Activated naive CD4-positive, alpha-beta T cell treated with anti-CD3 and anti-CD28 coated beads, Interleukin-2, amount 50 U/mL, for 16 hours (primary cell): ENCODE data around the gene BPGM.
"Not testable (repeated sequence)": the region's sequence is repeated elsewhere in the genome, so short reads cannot be mapped to it uniquely, and the experiment has no call there.

ENCODE experiments used
- DNase-seq: peaks from one replicate; pipeline ENCODE4 v3.0.0-alpha.2; 2020

BPGM gene

DNA sequence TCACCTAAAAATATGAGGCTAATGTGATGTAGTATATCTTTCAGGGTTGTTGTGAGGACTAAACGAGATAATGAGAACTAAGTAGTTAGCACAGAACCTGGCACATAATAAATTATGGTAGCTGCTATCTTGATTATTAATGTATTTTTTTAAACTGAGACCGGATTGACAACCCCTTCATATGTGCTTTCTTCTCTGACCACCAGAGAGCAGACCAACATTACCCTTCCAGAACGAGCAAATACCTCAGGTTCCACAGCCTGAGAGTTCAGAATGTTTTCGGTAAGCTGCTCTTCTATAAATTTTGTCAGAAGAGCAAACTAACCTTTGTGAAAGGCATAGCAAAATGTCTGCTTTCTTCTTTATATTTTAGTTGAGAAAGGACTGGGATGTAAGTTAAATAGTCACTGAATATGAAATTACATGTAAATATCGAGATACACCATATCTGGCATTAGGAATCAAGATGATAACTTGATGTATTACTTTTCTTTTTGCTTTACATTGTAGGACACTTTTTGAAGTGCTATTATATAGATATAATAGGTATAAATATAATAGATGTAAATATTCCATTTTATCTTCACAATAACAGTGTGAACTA lies 13.6 kb upstream of the BPGM start:
- DNase-seq = peak; percentile 18

DNA sequence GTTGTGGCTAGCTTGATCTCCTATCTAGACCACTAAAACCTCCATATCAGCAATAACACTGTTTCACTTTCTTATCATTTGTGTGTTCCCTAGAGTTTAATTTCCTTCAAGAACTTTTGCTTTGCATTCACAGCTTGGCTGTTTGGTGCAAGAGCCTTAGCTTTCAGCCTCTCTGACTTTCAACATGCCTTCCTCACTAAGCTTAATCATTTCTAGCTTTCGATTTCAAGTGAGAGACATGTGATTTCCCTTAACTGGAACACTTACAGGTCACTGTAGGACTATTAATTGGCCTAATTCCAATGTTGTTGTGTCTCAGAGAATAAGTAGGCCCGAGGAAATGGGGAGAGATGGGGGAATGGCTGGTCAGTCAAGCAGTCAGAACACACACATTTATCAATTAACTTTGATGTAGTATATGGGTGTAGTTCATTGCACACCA lies 10.6 kb upstream of the BPGM start:
- DNase-seq = no peak

DNA sequence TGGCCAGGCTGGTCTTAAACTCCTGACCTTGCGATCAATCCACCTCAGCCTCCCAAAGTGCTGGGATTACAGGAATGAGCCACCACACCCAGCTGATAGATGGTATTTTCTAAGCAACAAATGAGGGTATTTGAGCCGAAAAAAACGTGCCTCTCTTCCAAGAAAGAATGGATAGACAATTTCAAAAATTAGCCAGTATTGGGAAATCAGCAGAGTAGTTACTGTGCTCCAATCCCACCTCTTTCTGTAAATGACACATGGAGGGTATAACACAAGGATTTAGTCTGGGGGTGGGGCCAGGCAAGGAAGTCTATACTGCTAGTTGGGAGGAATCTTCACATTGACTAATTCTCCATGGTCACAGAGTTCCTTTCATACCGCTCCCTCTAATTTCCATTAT lies 9.2 kb upstream of the BPGM start:
- no peak for DNase-seq

- no peak for DNase-seq
Measured at GRCh38 chr7:134637934-134638719, 8.5 kb upstream of the BPGM start.

GRCh38 chr7:134639061-134639460 lies 7.6 kb upstream of the BPGM start:
- no peak for DNase-seq

GRCh38 chr7:134639683-134640279 lies 6.9 kb upstream of the BPGM start:
- DNase-seq = no peak

DNA sequence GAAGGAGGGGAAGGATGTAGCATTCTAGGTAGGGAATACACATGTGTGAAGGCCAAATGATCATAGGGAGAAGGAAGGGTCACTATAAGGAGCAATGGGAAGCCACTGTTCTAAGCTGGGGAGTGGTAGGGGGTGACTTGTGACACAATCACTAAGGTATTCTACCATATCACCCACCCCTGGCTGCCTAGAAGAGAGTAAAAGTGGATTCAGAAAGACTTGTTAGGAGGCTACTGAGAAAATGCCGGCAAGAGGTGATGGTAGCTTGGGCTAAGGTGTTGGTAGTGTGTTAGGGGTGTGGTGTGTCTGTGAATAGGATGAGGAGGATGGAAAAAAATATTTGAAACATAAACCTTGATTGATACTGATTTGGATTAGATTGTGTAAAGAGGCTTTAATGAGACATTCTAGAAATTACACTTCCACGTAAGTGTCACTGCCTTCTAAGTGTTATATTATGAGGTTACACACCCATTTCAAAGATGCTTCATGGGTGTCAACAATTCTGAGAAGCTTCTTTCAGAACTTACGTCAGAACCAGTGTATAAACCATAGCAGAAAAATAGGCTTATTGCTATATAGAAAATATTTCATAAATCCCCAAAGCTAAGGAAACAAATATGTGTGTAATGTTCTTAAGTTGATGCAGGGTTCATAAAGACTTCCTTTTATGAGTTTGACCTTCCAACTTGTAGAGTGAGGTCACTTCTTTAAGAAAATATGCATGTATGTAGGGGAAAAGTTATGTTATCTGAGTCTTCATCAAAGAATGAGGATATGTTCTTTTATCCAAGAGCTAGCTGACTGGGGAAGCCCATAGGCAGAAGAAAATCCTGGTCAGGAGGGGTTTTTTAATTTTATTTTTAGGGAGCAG lies 5.6 kb upstream of the BPGM start:
- DNase-seq = no peak

GRCh38 chr7:134641981-134642380 lies 4.7 kb upstream of the BPGM start:
- not testable (repeated sequence) for DNase-seq

DNA sequence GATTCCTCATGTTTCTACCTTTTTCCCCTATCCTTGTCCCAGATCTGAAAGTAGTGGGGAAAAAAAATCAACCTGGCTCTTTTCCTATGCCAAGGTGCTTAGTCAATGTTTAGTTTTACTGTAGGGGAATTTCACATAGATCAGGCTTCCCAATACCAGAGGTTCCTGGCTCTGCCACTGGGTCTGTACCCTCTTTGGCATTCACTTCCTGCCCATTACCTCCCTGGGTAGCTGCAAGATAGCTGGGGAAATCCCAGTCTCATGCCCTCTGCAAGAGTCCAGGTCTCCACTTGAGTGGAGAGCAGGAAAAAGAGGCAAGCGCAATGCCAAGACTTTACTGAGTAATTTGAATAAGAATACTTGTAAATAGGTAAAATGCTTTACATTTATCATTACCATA lies 3.5 kb upstream of the BPGM start:
- no peak for DNase-seq

- DNase-seq = no peak
Measured at GRCh38 chr7:134645478-134645877, 1.2 kb upstream of the BPGM start.

DNA sequence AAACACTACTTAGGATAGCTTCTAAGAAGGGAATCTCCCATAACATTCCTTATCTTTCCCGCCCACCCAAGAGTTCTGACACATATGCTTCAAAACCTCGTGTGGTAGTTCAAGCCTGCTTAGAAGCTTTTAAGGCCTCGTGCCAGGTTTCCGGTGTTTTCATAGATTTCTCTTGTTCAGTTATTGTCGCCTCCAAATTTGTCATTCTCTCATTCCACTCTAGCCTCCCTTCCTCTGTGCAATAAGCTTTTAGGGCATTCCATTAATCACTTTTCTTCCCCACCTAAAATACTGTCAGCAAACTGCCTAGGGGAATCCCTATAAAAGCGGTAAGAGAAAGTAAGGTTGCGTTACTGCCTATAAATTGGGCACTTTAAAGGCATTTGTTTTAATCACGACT lies 718 bp upstream of the BPGM start:
- no peak for DNase-seq

DNA sequence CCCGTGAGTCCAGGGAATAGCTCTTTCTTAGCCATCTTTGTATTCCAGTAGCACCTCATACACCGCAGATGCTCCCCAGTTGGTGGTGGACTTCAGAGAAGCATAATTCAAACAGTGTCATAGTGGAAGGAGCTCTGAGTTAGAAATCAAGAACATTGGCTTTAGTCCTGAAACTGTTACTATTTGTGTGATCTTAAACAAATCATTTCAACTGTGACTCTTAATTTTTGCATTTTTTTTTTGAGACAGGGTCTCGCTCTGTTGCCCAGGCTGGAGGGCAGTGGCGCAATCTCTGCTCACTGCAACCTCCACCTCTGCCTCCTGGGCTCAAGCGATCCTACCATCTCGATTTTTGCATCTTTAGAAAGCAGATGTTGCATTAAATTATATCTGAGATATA lies 1.8 kb downstream of the BPGM start:
- DNase-seq = no peak

GRCh38 chr7:134649226-134649775 lies 2.6 kb downstream of the BPGM start:
- no peak for DNase-seq

DNA sequence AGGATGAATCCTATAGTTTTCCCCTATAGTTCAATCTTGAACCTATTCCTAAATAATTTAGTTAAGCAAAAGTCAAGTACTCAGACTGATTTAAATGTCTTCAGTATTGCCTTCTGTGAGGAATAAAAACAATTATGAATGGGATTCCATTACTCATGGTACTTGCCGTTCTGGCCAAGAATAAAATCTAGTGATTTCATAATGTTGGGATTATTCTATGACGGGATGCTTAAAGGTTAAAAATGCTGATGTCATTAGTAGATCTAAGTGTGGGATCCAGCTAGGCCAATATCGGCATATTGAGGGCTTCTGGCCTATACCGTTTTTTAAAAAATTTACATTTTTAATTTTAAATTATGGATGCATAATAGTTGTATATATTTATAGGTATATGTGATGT lies 5.3 kb downstream of the BPGM start:
- DNase-seq = no peak

DNA sequence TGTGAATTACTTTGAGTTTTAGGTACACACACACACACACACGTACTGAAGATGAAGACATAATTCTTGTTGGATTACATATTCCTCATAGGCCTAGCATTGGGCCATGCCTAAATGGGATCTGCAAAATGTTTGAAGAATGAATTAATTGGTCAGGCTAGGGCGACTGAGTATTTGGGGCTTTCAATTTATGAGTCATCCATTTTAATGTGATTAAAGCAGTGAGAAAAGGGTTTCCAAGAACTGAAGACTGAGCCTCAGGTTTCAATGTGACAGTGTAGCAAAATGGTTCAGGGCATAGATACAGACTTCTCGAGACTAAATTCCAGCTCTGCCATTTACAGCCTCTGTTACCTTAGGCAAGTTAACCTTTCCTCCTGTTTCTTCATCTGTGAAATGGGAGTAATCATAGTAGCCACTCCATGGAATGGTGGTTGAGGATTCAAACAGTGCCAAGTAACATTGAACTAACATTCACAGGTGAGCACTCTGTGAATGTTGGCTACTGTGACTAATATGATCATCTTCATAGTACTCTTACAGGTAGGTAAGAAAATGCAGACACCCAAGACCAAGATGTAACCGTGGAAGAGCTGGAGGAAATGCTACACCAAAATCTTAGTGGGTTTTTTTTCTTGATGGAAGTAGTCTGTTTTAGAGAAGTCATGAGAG lies 7.6 kb downstream of the BPGM start:
- no peak for DNase-seq

DNA sequence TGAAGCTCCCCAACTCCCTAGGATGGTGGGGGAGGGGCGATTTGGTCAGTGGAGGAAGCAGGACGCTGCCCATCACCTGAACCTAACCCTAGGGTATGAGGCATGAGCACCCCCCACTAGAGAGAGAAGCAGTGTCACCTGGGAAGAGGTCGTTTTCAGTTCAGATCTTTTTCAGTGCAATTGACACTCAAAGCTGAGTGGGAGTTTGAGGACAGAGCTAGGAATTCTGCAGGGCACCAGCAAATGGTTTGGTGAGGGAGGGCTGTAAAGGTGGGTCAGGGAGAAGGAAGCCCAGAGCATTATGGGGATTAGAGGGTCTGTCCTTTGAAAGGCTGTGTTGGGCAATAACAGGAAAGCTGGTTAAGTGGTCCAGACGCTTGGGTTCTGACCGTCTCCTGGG lies 10.9 kb downstream of the BPGM start:
- DNase-seq = no peak

DNA sequence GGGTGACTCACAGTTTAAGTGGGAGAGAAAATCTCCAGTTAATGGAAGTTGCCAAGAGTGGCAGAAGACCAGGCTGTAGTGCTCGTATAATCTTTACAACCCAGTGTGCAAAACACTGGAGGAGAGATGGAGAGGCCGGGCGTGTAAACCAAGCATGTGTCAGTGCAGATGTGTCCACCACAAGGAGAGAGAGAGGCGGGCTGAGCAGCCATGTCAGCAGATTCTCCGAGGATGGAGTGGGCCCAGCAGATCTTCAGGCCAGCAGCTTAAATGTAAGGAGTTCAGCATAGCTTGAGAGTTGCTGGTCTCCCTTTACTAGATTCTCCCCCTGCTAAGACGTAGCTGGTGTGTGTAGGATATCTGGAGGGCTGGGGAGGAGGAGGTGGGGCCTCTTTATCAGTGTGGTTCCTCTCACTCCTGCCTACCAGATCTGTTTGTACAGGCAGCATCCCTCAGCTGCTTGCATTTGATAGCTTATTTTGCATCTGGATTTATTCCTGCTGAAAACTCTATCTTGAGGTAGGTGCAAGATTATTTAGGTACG lies 13.7 kb downstream of the BPGM start:
- DNase-seq = no peak

- DNase-seq = no peak
Measured at GRCh38 chr7:134660961-134661376, 14.3 kb downstream of the BPGM start.

DNA sequence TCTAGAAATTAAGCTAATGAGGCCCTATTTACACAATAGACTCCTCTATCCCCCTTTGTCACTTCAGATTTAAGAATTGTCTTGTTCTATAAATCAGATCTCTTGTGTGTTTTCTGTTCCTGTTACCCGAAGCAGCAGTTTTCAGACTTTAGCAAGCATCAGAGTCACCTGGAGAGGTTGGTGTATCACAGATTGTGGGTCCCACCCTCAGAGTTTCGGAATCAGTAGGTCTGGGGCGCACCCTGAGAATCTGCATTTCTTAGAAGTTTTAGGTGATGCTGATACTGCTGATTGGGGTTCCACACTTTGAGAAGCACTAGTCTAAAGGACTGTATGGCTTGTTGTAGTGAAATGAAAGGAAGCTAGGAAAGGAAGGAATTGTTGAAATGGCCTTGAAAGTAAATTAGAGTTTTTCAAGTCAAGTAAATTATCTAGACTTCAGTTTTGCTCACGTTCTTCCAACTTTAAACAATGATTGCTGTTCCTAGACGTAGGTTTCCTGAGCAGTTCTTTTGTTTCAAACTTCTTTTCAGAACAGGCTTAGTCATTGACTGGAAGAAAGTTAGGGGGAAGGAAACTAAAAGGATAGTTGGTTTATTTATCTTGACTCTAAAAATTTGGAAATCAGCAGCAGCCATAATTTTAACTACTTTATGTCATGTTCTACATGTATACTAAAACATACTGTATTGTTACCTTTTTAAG lies 15.7 kb downstream of the BPGM start:
- DNase-seq = no peak

DNA sequence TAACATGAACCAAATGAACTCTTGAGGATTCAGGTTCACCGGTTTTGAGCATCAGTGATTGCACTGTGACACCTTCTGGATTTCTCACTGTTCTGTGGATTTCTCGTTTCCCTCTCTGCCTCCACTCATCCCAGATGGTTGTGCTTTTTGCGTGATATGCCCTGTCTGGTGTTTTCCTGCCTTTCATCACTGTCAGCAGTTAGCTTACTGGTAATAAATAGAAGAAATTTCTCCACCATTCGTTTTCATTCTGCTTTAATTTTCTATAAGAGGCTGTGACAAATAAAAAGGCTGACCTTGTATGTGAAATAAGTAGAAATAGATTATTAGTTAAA lies 16.2 kb downstream of the BPGM start:
- DNase-seq = no peak

DNA sequence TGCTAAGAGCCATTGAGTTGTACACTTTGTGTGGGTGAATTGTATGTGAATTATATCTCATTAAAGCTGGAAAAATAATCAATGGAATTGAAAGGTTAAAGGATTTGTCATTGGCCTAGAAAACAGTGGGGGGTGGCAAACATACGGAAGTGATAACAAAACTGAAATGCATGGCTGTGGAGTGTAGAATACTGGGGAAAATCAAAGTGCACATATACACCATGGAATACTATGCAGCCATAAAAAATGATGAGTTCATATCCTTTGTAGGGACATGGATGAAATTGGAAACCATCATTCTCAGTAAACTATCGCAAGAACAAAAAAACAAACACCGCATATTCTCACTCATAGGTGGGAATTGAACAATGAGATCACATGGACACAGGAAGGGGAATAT lies 18.4 kb downstream of the BPGM start:
- not testable (repeated sequence) for DNase-seq

DNA sequence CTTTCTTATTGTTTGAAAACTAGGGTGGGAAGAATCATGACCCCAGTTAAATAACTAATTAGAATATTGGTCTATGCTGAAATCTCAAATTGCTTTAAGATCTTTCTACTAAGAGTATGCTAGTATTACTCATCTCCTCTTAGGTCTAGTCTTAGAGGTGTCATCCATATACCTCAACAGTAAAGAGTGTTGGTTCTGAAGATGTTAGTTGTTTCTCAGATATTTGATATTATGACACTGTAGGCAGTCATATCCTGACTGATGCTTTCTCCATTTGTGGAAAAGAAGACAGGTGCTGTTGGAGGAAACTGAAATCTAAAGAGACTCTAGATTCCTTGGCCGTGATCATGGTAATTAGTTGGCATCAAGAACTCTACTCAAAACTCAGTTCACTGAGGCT lies 21.2 kb downstream of the BPGM start:
- no peak for DNase-seq
